ENCODE results near the gene PLA2G4C.
A peak's percentile ranks its signal among the peaks of the same experiment; 100 is the strongest.

PLA2G4C gene

GRCh38 chr19:48108997-48109782 lies 1.4 kb downstream of the PLA2G4C start:
- Histone ChIP-seq H3K79me2 (ENCODE audit: low read length) (no peaks in the 10 kb centered on the region), H3K4me2 (ENCODE audit: low read depth, low read length) (no peak overlapping the region), H3K9me2 (replicated peaks; ENCODE audit: insufficient read depth, low read length) (no peaks in the 10 kb centered on the region), H2AFZ (ENCODE audit: low read length) (no peak overlapping the region), H3K27me3 (replicated peaks; ENCODE audit: insufficient read depth, low read length) (no peaks in the 10 kb centered on the region), H3F3A (ENCODE audit: insufficient read depth, low read length) (no peaks in the 10 kb centered on the region; the same call in 1 of the 2 replicates), H3K4me3 (ENCODE audit: low read length) (no peak overlapping the region), H4K20me1 (ENCODE audit: insufficient read depth, low read length) (no peaks in the 10 kb centered on the region), H3K9me3 (replicated peaks; ENCODE audit: insufficient read depth, low read length) (no peaks in the 10 kb centered on the region), H3K9ac (ENCODE audit: low read length) (no peak overlapping the region), H3K36me3 (replicated peaks; ENCODE audit: insufficient read depth, low read length) (no peaks in the 10 kb centered on the region), H3K4me1 (ENCODE audit: low read length) (peaks cover 10% of the 10 kb centered on the region; the same call in 1 of the 2 replicates), H3K27ac (ENCODE audit: low read length) (no peak overlapping the region)
- TF ChIP-seq EZH2 (optimal IDR thresholded peaks at IDR 0.05; ENCODE audit: low read depth, low read length) (no peak), CTCF (IDR thresholded peaks at IDR 0.05; ENCODE audit: low read length) (no peak), EZH2phosphoT487 (IDR thresholded peaks at IDR 0.05; ENCODE audit: low read length) (no peak)
- no peak for DNase-seq

- H3K4me2 ChIP-seq (ENCODE audit: low read depth, low read length): no peak overlapping the region
- H3K79me2 ChIP-seq (ENCODE audit: low read length): no peaks in the 10 kb centered on the region
- no peaks in the 10 kb centered on the region for H3K36me3 ChIP-seq (replicated peaks; ENCODE audit: insufficient read depth, low read length)
- H4K20me1 ChIP-seq (ENCODE audit: insufficient read depth, low read length): no peaks in the 10 kb centered on the region
- H3F3A ChIP-seq (ENCODE audit: insufficient read depth, low read length): no peaks in the 10 kb centered on the region
- no peaks in the 10 kb centered on the region for H3K9me2 ChIP-seq (replicated peaks; ENCODE audit: insufficient read depth, low read length)
- H3K4me1 ChIP-seq (ENCODE audit: low read length): 0 out of 2 replicates have a peak, but pooled peaks cover 3% of the 10 kb centered on the region
- H3K9me3 ChIP-seq (replicated peaks; ENCODE audit: insufficient read depth, low read length): no peaks in the 10 kb centered on the region
- H3K27ac ChIP-seq (ENCODE audit: low read length): no peak overlapping the region
- H3K4me3 ChIP-seq (ENCODE audit: low read length): no peak overlapping the region
- no peak for DNase-seq
- no peak for TF ChIP-seq EZH2phosphoT487 (IDR thresholded peaks at IDR 0.05; ENCODE audit: low read length)
- TF ChIP-seq EZH2 (optimal IDR thresholded peaks at IDR 0.05; ENCODE audit: low read depth, low read length): no peak
- TF ChIP-seq CTCF (IDR thresholded peaks at IDR 0.05; ENCODE audit: low read length): no peak
- H3K9ac ChIP-seq (ENCODE audit: low read length): no peak overlapping the region
- no peaks in the 10 kb centered on the region for H3K27me3 ChIP-seq (replicated peaks; ENCODE audit: insufficient read depth, low read length)
- H2AFZ ChIP-seq (ENCODE audit: low read length): no peak overlapping the region
These were observed 6.7 kb downstream of the PLA2G4C start for GRCh38 chr19:48103922-48104321.

- no peak overlapping the region for H3K4me2 ChIP-seq (ENCODE audit: low read depth, low read length)
- H4K20me1 ChIP-seq (ENCODE audit: insufficient read depth, low read length): no peaks in the 10 kb centered on the region
- H3K9me2 ChIP-seq (replicated peaks; ENCODE audit: insufficient read depth, low read length): no peaks in the 10 kb centered on the region
- H3K9me3 ChIP-seq (replicated peaks; ENCODE audit: insufficient read depth, low read length): no peaks in the 10 kb centered on the region
- H2AFZ ChIP-seq (ENCODE audit: low read length): no peak overlapping the region
- no peak for TF ChIP-seq EZH2phosphoT487 (IDR thresholded peaks at IDR 0.05; ENCODE audit: low read length)
- TF ChIP-seq EZH2 (optimal IDR thresholded peaks at IDR 0.05; ENCODE audit: low read depth, low read length): no peak
- TF ChIP-seq CTCF (IDR thresholded peaks at IDR 0.05; ENCODE audit: low read length): peak; percentile 75
- no peaks in the 10 kb centered on the region for H3K36me3 ChIP-seq (replicated peaks; ENCODE audit: insufficient read depth, low read length)
- H3K27me3 ChIP-seq (replicated peaks; ENCODE audit: insufficient read depth, low read length): no peaks in the 10 kb centered on the region
- H3K79me2 ChIP-seq (ENCODE audit: low read length): no peaks in the 10 kb centered on the region
- no peaks in the 10 kb centered on the region for H3F3A ChIP-seq (ENCODE audit: insufficient read depth, low read length)
- no peak overlapping the region for H3K27ac ChIP-seq (ENCODE audit: low read length)
- DNase-seq: peak; percentile 32
- no peak overlapping the region for H3K9ac ChIP-seq (ENCODE audit: low read length)
- H3K4me1 ChIP-seq (ENCODE audit: low read length): 0 out of 2 replicates have a peak, but pooled peaks cover 3% of the 10 kb centered on the region
- H3K4me3 ChIP-seq (ENCODE audit: low read length): no peak overlapping the region
These were observed 7.5 kb downstream of the PLA2G4C start for GRCh38 chr19:48102870-48103751.

All from MM.1S (cell line).